Muscle of leg (tissue), 11 donors: ENCODE measurements around the gene CCDC60. TPM values are rescaled to one million over a fixed set of nuclear protein-coding genes. Genes with fewer than 3 reads are reported as not detected.

Source experiments
- DNase-seq: peaks from one replicate; pipeline ENCODE4 v3.0.0; 2013
- H3K27ac ChIP-seq: one replicate; pipeline ENCODE4 v1.5.1; 2013; ENCODE audit warnings: mild to moderate bottlenecking, low read length, control low read depth
- H3K27me3 ChIP-seq: one replicate; pipeline ENCODE4 v1.6.1; 2013; ENCODE audit warnings: low read length; ENCODE audit not compliant: control insufficient read depth, insufficient read depth
- H3K36me3 ChIP-seq: one replicate; pipeline ENCODE4 v1.6.1; 2013; ENCODE audit warnings: low read length; ENCODE audit not compliant: control insufficient read depth, insufficient read depth
- H3K4me1 ChIP-seq: one replicate; pipeline ENCODE4 v1.6.1; 2013; ENCODE audit warnings: low read length; ENCODE audit not compliant: control insufficient read depth, insufficient read depth
- H3K4me3 ChIP-seq: one replicate; pipeline ENCODE4 v1.5.1; 2013; ENCODE audit warnings: low read length, control low read depth
- H3K9me3 ChIP-seq: replicated peaks from 2 replicates; pipeline ENCODE4 v1.6.1; 2013; ENCODE audit warnings: low read depth, low read length; ENCODE audit not compliant: control insufficient read depth
- WGBS: methylation state at CpG from one replicate; pipeline ENCODE4 v1.1.5; 2013; ENCODE audit warnings: missing lambda C conversion rate; ENCODE audit not compliant: insufficient coverage; 5-methylcytosine and 5-hydroxymethylcytosine counted together
- polyA plus RNA-seq, 8 donors: library from polyadenylated mRNA; unstranded; fragments of 120-200 nt; gene quantifications; one replicate each; pipeline versions ENCODE4 v1.2.1 to v1.2.3, GENCODE V29; 2013; ENCODE audit warnings: inconsistent platforms in 1 of 8, low replicate concordance in 1 of 8; ENCODE audit not compliant: insufficient read length in 8 of 8, insufficient read depth in 1 of 8
- total RNA-seq: library from RNA; stranded (reverse); fragments of 120-200 nt; gene quantifications from one replicate; pipeline ENCODE4 v1.2.4, GENCODE V29; 2013

CCDC60 gene
- total and polyA plus RNA-seq, 9 donors: 0.14 TPM; not detected in 8

GRCh38 chr12:119459481-119459880, 125.0 kb downstream of the CCDC60 start:
- Histone ChIP-seq H3K27me3 (no peaks in the 10 kb centered on the region), H3K4me1 (no peaks in the 10 kb centered on the region), H3K9me3 (peaks cover 3% of the 10 kb centered on the region), H3K4me3 (no peak overlapping the region), H3K27ac (no peak overlapping the region), H3K36me3 (no peaks in the 10 kb centered on the region)
- no peak for DNase-seq

DNA sequence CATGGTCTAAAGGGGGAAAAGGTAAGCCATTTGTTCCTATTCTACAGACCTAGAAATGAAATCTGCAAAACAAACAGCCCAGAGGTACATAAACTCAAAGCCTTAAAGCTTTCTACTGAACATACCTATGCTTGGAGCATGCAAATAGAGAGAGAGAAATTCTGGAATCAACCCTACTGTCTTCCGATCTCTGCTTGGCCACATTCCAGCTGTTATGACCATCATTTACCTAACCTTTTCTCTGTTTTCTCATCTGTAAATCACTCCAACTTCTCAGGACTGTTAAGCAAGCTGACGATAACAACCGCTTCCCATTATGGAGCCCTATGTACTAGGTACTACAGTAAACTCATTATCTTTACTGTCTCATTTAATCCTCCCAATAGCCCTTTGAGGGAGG, 126.3 kb downstream of the CCDC60 start:
- WGBS: no CpG with 5 or more reads among the region's 3 CpGs
- Histone ChIP-seq H3K27me3 (no peaks in the 10 kb centered on the region), H3K27ac (no peak overlapping the region), H3K4me1 (no peaks in the 10 kb centered on the region), H3K36me3 (no peaks in the 10 kb centered on the region), H3K4me3 (no peak overlapping the region), H3K9me3 (peaks cover 3% of the 10 kb centered on the region)
- no peak for DNase-seq

DNA sequence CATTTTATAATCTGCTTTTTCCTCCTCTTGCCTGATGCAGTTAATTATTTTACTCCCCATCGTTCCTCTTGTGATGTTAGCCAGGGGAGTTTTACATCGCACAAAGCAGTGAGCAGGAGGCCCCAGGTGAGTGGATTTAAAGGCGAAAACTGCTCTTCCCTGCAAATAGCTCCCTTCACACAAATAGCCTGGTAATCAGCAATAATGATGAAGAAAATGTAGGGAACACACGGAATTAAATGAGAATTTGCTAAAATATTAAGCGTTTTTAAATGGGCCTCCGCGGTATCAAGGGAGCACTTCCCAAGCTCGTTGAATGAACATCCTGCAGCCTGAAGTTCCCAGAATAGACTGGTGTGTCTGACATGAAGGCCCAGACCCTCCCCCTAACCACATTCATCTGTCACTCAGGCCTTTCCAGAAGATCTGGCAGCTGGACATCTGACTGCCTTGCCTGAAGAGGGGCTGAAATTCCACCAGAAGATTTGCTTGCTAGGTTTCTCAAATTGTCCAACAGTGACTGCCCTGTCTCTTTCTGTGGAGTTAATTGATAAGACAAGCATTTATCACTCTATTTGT, 127.2 kb downstream of the CCDC60 start:
- Histone ChIP-seq H3K27ac (no peak overlapping the region), H3K4me3 (no peak overlapping the region), H3K4me1 (no peaks in the 10 kb centered on the region), H3K27me3 (no peaks in the 10 kb centered on the region), H3K36me3 (no peaks in the 10 kb centered on the region), H3K9me3 (peaks cover 3% of the 10 kb centered on the region)
- WGBS: 59% methylated on average over 3 of the region's 8 CpGs
- peak; percentile 4 for DNase-seq

- Histone ChIP-seq H3K9me3 (peaks cover 3% of the 10 kb centered on the region), H3K4me3 (no peak overlapping the region), H3K4me1 (no peaks in the 10 kb centered on the region), H3K27me3 (no peaks in the 10 kb centered on the region), H3K36me3 (no peaks in the 10 kb centered on the region), H3K27ac (no peak overlapping the region)
- DNase-seq: no peak
- WGBS: 88% methylated on average over 5 of the region's 8 CpGs
Observed at GRCh38 chr12:119463211-119463926, 128.8 kb downstream of the CCDC60 start.

- Histone ChIP-seq H3K4me3 (no peak overlapping the region), H3K36me3 (no peaks in the 10 kb centered on the region), H3K9me3 (no peaks in the 10 kb centered on the region), H3K27me3 (no peaks in the 10 kb centered on the region), H3K27ac (no peak overlapping the region), H3K4me1 (no peaks in the 10 kb centered on the region)
- no peak for DNase-seq
Observed at GRCh38 chr12:119468296-119468695, 133.8 kb downstream of the CCDC60 start.

DNA sequence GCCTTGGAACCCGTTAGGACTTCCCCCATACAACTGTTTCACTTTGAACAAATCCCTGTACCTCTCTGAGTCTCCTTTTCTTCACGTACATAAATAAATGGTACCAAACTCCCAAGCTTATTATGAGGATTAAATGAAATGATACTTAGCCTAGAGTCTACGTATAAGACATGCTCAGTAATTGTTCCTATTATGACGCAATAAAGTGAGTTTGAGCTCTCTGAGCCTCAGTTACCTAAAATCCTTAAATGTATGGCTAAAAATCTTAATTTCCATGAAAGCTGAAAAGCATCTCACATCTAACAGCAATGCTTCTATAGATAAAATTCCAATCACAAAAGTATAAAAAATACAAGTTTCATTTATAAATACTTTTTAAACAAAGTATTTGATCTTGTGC, 141.1 kb downstream of the CCDC60 start:
- no peaks in the 10 kb centered on the region for H3K27me3 ChIP-seq
- H3K36me3 ChIP-seq: no peaks in the 10 kb centered on the region
- no CpG with 5 or more reads among the region's 4 CpGs for WGBS
- no peak for DNase-seq
- no peak overlapping the region for H3K4me3 ChIP-seq
- H3K9me3 ChIP-seq: peaks cover 3% of the 10 kb centered on the region
- H3K27ac ChIP-seq: no peak overlapping the region
- no peaks in the 10 kb centered on the region for H3K4me1 ChIP-seq

DNA sequence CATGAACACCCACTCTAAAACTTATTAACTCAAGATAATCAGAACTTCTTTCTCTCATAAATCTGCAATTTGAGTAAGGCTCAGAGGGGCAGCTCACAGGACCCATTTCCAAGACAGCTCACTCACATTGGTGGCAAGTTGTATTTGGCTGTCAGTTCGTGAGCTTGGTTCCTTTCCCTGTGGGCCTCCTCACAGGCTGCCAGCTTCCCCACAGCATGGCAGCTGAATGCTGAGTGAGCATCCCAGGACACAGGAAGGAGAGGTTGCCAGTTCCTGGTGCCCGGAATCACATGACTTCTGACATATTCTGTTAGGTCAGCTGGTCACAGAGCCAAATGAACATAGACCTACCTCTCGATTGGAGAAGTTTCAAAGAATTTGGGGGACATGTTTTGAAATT, 142.4 kb downstream of the CCDC60 start:
- Histone ChIP-seq H3K9me3 (peaks cover 3% of the 10 kb centered on the region), H3K36me3 (no peaks in the 10 kb centered on the region), H3K4me1 (no peaks in the 10 kb centered on the region), H3K27ac (no peak overlapping the region), H3K4me3 (no peak overlapping the region), H3K27me3 (no peaks in the 10 kb centered on the region)
- DNase-seq: no peak
- 100% methylated on average over 1 of the region's 3 CpGs for whole genome bisulfite sequencing

- H3K27ac ChIP-seq: no peak overlapping the region
- no peak overlapping the region for H3K4me3 ChIP-seq
- 60% methylated on average over 9 of the region's 10 CpGs for WGBS
- H3K27me3 ChIP-seq: no peaks in the 10 kb centered on the region
- no peaks in the 10 kb centered on the region for H3K36me3 ChIP-seq
- no peaks in the 10 kb centered on the region for H3K4me1 ChIP-seq
- no peak for DNase-seq
- peaks cover 3% of the 10 kb centered on the region for H3K9me3 ChIP-seq
Observed at GRCh38 chr12:119479121-119479561, 144.6 kb downstream of the CCDC60 start.

- H3K27me3 ChIP-seq: no peaks in the 10 kb centered on the region
- 79% methylated on average over 1 of the region's 1 CpG for WGBS
- H3K9me3 ChIP-seq: peaks cover 3% of the 10 kb centered on the region
- no peak overlapping the region for H3K27ac ChIP-seq
- H3K4me3 ChIP-seq: no peak overlapping the region
- no peaks in the 10 kb centered on the region for H3K36me3 ChIP-seq
- H3K4me1 ChIP-seq: no peaks in the 10 kb centered on the region
- no peak for DNase-seq
Observed at GRCh38 chr12:119480551-119480950, 146.0 kb downstream of the CCDC60 start.

GRCh38 chr12:119486599-119487154, 152.1 kb downstream of the CCDC60 start:
- no CpG with 5 or more reads among the region's 4 CpGs for WGBS
- Histone ChIP-seq H3K4me3 (no peak overlapping the region), H3K4me1 (no peaks in the 10 kb centered on the region), H3K9me3 (no peaks in the 10 kb centered on the region), H3K36me3 (no peaks in the 10 kb centered on the region), H3K27ac (no peak overlapping the region), H3K27me3 (no peaks in the 10 kb centered on the region)
- no peak for DNase-seq
